Chondrocyte (in vitro differentiated cells): ENCODE results near the gene GPR176. TPM values are rescaled to one million over a fixed set of nuclear protein-coding genes. Genes with fewer than 3 reads are reported as not detected.

Source experiments
- DNase-seq: peaks from one replicate; pipeline ENCODE4 v3.0.0; 2021; ENCODE audit warnings: mixed read lengths, low spot score
- H3K27ac Mint-ChIP-seq: one replicate; pipeline ENCODE4 v1.8.0; 2021; ENCODE audit warnings: mild to moderate bottlenecking, moderate library complexity, mixed read lengths; ENCODE audit not compliant: unreplicated experiment
- H3K27me3 Mint-ChIP-seq: 2 replicates; pipeline ENCODE4 v1.8.0; 2021; ENCODE audit warnings: low read depth, mixed read lengths
- H3K36me3 Mint-ChIP-seq: 2 replicates; pipeline ENCODE4 v1.8.0; 2021; ENCODE audit warnings: low read depth, mixed read lengths
- H3K4me1 Mint-ChIP-seq: 2 replicates; pipeline ENCODE4 v1.8.0; 2021; ENCODE audit warnings: low read depth, mild to moderate bottlenecking, mixed read lengths
- H3K4me3 Mint-ChIP-seq: one replicate; pipeline ENCODE4 v1.8.0; 2021; ENCODE audit warnings: mild to moderate bottlenecking, moderate library complexity, mixed read lengths; ENCODE audit not compliant: unreplicated experiment
- H3K9me3 Mint-ChIP-seq: 2 replicates; pipeline ENCODE4 v1.8.0; 2021; ENCODE audit warnings: low read depth, mixed read lengths
- CTCF ChIP-seq: fragments of 200-600 bp; sonication (generic); IDR thresholded peaks from 2 replicates; pipeline ENCODE4 v1.5.0; 2021; ENCODE audit warnings: antibody characterized with exemption, mild to moderate bottlenecking, moderate library complexity
- total RNA-seq: library from RNA; stranded (reverse); gene quantifications from 3 replicates; pipeline ENCODE4 v1.2.1, GENCODE V29; 2021

Gene GPR176
- total RNA-seq, 1 donor from 2014 or later: 31.1 TPM

GRCh38 chr15:39926526-39926925 is 6.5 kb upstream of the GPR176 start:
- no peaks in the 10 kb centered on the region for H3K36me3 Mint-ChIP-seq
- no peak for DNase-seq
- no peak for TF ChIP-seq CTCF
- no peaks in the 10 kb centered on the region for H3K27me3 Mint-ChIP-seq
- H3K27ac Mint-ChIP-seq: no peak overlapping the region
- no peaks in the 10 kb centered on the region for H3K9me3 Mint-ChIP-seq
- no peak overlapping the region for H3K4me3 Mint-ChIP-seq
- H3K4me1 Mint-ChIP-seq: peaks cover 9% of the 10 kb centered on the region

- no peaks in the 10 kb centered on the region for H3K9me3 Mint-ChIP-seq
- H3K36me3 Mint-ChIP-seq: no peaks in the 10 kb centered on the region
- no peak overlapping the region for H3K27ac Mint-ChIP-seq
- H3K27me3 Mint-ChIP-seq: no peaks in the 10 kb centered on the region
- H3K4me3 Mint-ChIP-seq: no peak overlapping the region
- no peak for DNase-seq
- no peak for TF ChIP-seq CTCF
- H3K4me1 Mint-ChIP-seq: peaks cover 15% of the 10 kb centered on the region
Observed at GRCh38 chr15:39925112-39925842, 5.2 kb upstream of the GPR176 start.

- no peak for TF ChIP-seq CTCF
- no peak overlapping the region for H3K4me3 Mint-ChIP-seq
- H3K9me3 Mint-ChIP-seq: no peaks in the 10 kb centered on the region
- no peaks in the 10 kb centered on the region for H3K36me3 Mint-ChIP-seq
- H3K27me3 Mint-ChIP-seq: no peaks in the 10 kb centered on the region
- no peak overlapping the region for H3K27ac Mint-ChIP-seq
- peaks cover 15% of the 10 kb centered on the region for H3K4me1 Mint-ChIP-seq
- no peak for DNase-seq
Observed at GRCh38 chr15:39924437-39924836, 4.4 kb upstream of the GPR176 start.

- no peak overlapping the region for H3K4me3 Mint-ChIP-seq
- no peaks in the 10 kb centered on the region for H3K27me3 Mint-ChIP-seq
- no peak for DNase-seq
- TF ChIP-seq CTCF: no peak
- H3K36me3 Mint-ChIP-seq: no peaks in the 10 kb centered on the region
- H3K9me3 Mint-ChIP-seq: no peaks in the 10 kb centered on the region
- H3K27ac Mint-ChIP-seq: peak overlapping the region; percentile 3
- H3K4me1 Mint-ChIP-seq: peaks cover 28% of the 10 kb centered on the region
Observed at GRCh38 chr15:39922462-39923092, 2.5 kb upstream of the GPR176 start.

GRCh38 chr15:39921274-39921638 is 1.2 kb upstream of the GPR176 start:
- peak overlapping the region; percentile 96 for H3K27ac Mint-ChIP-seq
- no peaks in the 10 kb centered on the region for H3K27me3 Mint-ChIP-seq
- no peaks in the 10 kb centered on the region for H3K9me3 Mint-ChIP-seq
- no peak for DNase-seq
- no peak for TF ChIP-seq CTCF
- peaks cover 32% of the 10 kb centered on the region for H3K4me1 Mint-ChIP-seq
- H3K4me3 Mint-ChIP-seq: peak overlapping the region; percentile 86
- H3K36me3 Mint-ChIP-seq: no peaks in the 10 kb centered on the region
